ENCODE results near the gene TREX2.

The TREX2 gene

DNA sequence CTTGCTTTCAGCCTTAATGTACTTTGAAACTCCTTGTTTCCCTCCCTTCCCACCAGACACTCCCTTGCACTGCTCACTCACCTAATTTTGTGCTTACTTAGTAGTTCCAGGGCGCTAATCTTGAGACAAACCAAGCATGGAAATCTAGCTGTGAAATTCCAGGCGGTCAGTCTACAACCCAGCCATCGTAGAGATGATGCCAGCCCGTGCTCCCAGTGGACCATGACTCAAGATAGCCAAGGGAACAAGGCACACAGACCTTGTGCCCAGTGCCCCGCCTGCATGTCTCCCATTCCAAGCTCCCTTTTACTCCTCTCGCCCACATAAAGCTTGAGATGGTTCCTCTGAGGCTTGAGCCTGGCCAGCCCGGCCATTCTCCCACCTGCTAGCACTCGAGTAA lies 11.1 kb downstream of the TREX2 start:
- no peak for DNase-seq (ENCODE audit: low read depth)

DNA sequence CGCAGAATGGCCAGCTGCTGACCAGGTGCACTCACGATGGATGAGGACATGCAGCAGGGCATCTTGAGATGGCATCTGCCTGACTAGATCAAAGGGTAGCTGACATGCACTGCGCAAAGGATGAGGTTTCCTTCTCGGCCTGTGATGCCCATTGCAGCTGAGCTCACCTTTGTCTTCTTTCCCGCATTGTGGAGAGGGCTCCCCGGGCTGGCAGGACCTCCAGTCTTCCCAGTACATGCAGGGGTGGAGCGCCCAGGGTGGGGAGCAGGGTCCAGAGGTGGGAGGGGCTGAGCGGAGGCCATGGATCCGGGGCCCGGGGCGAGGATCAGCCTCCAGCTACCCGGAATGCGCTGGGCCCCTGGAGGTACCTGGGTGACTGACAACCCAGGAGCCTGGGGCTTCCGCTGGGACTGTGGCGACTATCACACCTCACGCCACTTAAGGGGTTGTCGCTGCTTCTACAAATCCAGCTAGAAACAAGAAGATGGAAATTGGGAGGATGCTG lies 12.0 kb downstream of the TREX2 start:
- no peak for DNase-seq (ENCODE audit: low read depth)

DNA sequence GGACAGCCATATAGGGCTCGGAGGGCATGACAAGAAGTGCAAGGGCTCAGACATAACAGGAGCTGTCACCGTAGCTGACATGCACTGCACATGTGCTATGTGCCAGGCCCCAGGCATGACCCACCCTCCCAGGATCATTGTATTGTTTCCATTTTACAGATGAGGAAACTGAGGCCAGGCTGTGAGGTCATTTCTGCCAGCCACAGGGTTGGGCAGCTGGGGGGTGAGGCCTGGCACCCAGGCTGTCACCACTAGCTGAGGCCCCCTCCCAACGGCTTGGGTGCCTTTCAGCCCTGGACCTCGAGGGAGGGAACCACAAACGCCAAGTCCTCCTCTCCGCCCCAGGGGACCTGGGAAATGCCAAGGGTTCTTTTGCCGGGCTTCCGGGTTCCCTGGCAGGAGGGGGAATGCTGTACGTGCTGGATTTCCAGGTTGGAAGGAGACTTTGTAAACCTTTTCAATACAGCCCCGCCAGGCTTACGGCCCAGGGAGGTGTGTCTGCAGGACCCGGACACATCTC lies 12.6 kb downstream of the TREX2 start:
- DNase-seq (ENCODE audit: low read depth) = no peak

DNA sequence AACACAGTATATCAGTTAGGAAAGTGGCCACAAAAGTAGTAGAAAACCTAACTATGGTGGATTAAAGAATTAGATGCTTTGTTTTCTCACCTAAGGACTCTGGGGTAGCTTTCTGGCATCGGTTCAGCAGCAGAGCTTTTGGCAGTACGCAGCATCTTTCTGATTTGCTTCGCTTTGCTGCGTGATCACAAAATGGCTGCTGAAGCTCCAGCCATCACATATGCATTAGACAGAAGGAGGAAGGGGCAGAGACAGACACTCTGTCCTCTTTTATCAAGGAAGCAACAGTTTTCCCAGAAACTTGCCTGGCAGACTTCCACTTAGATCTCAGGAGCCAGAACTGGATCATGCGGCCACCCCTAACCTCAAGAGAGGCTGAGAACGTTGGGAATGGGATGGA lies 15.1 kb downstream of the TREX2 start:
- no peak for DNase-seq (ENCODE audit: low read depth)

DNA sequence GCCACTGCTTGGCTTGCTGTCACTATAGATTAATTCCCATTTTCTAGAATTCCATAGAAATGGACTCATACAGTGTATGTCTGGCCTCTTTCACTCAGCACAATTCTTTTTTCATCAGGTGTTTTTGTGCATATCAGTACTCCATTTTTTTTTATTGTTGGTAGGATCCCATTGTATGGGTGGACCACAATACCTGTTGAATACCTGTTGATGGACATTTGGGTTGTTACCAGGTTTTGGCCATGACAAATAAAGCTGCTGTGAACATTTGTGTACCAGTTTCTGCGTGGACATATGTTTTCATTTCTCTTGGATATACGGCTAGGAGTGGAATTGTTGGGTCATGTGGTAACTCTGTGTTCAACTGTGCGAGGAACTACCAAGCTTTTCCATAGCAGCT lies 19.7 kb downstream of the TREX2 start:
- no peak for DNase-seq (ENCODE audit: low read depth)

DNA sequence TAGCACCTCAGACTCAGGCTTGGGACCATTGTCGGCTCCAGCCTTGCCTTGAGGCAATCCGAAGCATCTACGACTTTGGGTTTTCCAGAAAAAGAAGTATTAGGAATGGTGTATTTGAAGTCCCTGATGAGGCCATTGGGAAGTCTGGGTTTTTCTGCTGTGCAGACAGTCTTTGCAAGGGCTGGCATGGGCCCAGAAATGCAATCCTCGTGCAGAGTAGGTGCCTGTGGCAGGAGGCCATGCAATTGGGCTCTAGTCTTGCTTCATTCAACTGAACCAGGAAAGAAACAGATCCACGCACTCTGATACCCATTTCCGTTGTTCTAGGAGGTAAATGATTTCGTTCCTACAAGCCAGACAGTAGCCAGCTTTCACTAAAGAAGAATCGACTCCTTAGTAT lies 22.2 kb downstream of the TREX2 start:
- no peak for DNase-seq (ENCODE audit: low read depth)

DNA sequence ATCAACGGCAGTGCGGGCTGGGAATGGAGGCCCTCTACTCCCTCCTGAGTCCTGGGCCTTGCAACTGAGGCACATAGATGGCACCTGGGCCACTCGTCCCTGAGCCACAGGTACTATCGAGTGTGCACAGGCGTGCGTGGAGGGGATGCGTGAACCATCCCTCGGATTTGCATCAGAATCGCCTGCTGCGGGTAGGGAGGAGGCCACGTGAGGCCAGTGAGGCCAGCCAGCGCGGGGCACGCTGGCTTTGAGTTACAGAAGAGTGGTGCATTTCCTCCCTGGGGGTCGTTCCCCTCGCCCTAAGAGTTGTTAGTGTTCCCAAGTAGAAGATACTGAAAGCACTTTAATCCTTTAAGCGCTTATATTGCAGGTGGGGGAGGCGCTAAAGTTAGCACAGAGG lies 24.0 kb downstream of the TREX2 start:
- no peak for DNase-seq (ENCODE audit: low read depth)

DNA sequence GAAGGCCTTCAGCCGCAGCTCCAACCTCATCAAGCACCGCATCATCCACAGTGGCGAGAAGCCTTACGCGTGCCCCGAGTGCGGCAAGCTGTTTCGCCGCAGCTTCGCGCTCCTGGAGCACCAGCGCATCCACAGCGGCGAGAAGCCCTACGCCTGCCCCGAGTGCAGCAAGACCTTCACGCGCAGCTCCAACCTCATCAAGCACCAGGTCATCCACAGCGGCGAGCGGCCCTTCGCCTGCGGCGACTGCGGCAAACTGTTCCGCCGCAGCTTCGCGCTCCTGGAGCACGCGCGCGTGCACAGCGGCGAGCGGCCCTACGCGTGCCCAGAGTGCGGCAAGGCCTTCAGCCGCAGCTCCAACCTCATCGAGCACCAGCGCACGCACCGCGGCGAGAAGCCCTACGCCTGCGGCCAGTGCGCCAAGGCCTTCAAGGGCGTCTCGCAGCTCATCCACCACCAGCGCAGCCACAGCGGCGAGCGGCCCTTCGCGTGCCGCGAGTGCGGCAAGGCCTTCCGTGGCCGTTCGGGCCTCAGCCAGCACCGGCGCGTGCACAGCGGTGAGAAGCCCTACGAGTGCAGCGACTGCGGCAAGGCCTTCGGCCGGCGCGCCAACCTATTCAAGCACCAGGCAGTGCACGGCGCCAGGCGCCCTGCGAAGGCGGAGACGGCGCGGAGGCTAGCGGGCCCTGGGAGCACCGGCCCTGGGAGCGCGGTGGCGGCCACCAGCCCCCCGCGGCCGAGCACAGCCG lies 24.8 kb downstream of the TREX2 start:
- DNase-seq (ENCODE audit: low read depth) = no peak

DNA sequence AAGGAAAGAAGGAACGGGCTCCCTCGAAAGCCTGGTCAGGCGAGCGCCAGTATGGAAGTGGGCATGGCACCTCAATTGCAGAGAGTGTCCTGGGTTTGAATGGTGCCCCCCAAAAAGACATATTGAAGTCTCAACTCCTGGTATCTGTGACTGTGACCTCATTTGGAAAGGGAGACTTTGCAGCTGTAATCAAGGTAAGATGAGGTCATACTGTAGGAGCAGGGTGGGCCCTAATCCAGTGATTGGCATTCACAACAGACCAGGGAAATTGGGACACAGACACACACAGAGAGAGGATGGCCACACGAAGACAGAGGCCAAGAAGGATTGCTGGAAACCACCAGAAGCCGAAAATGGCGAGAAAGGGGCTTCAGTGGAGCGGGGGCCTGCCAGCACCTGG lies 28.2 kb downstream of the TREX2 start:
- no peak for DNase-seq (ENCODE audit: low read depth)

DNA sequence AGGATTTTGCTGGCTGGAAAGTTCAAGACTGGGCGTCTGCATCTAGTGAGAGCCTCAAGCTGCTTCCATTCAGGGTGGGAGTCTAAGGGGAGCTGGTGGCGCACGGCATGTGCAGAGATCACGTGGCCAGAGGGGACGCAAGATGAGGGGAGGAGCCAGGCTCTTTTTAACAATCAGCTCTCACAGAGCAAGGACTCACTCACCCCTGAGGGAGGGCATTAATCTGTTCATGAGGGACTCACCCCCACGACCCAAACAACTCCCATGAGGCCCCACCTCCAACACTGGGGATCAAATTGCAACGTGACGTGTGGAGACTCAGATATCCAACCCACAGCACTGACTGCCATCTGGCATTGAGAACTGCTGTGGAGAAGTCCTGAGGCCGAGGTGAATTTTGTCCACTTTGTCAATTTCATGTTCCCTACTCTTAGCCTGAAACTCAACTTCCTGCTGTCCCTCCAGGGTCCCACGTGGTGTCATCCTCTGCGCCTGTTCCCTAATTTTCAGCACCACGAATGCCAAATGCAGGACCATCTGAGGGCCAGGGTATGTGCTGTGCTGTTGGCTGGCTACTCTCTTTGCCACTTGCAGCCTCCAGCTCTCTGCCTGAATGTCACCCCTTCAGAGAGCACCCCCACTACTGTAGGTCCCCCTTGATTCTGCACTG lies 28.9 kb downstream of the TREX2 start:
- no peak for DNase-seq (ENCODE audit: low read depth)

DNA sequence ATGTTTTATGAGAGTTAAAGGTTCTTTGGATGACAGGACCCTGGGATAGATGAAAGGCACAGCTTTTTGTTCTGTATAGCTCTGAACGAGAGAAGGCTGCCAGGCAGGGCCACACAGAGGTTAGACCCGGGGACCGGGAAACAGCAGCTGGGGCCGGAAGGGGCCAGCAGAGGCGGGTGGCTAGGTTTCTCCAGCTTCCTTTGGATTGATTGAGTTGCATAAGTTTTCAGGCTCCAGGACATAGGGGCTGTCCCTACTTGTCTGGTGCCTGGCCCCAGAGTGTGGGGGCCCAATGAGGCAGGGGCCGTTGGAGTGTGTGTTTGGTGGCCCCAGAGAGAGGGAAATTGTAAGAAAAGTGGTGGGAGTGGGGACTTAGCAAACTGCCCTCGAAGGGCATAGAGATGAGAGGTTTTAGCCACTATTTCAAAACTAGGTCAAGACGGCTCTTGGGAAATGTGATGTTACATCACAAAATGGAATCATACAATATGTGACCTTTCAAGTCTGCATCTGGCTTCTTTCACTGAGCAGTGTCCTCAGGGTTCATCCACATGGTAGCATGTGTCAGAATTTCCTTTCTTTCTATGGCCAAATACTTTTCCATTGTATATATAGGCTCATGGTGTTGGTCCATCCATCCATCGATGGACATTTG lies 30.9 kb downstream of the TREX2 start:
- DNase-seq (ENCODE audit: low read depth) = no peak

DNA sequence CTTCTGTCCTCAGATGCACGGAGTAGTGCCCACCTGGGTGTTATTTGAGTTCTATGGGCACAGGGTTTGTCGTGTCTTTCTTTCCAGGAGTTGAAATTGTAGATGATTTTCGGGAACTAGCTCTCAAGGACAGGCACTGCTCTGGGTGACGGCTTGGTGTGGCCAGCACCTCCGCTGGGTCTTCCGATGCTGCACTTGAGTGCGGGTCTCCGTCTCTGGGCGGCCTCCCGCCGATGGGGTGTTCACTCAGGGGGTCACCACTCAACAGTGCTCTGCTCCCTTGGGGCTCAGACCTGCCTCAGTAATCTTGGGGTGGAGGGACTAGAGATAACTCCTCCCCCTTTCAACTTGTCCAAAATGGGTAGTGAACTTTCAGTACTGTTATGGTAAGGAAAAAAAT lies 32.1 kb downstream of the TREX2 start:
- DNase-seq (ENCODE audit: low read depth) = no peak

DNA sequence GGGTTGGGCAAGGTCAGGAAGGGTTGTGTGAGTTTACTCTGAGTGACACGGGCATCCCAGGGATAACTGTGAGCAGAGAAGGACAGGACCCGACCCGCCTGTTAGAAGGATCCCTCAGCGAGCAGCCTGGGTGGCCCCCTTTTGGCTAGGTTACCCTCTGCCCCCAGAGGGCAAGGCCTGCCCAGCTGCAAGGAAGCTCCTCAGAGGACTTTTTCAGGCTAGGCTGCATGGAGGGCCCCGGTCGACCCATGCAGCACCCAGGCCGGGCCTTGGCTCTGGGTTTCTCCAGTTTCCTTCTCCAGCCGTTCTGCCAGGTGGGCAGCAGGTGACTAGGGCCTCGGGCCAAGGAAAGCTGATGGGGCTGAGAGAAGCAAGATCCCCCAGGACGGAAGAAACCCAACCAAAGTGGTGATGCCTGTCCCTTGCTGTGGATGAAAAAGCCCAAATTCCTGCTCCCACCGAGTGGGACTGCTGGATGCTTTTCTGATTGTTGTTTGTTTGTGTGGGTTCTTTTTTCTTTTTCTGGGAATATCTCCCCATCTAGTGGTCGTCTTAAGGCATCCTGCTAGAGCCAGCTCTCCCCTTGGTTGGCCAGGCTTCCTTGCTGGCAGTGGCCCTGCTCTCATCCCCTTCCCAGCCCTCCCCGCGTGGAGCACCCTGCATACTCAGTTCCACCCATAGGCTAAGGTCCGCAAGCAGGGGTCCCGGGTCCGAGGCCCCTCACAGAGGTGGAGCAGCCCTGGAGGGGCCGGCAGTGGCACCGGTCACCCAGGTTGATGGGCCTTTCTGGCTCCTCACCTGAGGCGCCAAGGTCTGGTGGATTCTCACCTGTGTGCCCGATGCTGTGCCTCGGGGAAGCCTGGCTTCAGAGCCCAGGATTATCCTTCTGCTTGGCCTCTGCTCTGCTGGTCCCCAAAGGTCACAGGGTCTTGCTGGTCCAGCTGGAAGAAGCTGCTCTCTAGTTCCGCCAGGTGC lies 32.8 kb downstream of the TREX2 start:
- DNase-seq (ENCODE audit: low read depth) = no peak

DNA sequence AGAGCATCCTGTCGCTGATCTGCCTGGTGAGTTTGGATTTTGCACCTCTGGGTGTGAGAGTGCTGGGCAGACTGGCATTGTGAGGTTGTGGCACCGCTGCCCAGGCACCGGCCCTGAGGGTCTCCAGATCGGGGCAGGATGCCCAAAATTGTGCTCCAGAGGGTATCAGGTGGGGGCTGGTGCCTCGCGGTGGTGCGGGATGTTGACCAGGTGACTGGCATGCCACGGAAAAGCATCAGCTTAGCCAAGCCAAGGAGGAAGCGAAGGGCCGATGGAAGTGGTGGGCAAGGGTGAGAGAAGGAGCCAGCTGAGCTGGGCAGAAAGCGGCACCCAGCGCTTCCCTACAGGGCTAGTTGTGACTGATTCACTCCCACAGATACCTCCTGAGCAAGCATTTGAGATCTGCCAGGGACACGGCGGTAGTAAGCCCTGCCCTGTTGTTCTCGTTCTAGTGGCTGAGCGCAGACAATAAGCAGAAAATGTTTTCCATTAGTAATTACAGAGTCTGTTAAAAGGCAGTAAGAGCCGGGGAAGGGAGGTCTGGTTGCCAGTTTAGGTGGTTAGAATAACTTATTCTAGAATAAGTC lies 33.8 kb downstream of the TREX2 start:
- no peak for DNase-seq (ENCODE audit: low read depth)

DNA sequence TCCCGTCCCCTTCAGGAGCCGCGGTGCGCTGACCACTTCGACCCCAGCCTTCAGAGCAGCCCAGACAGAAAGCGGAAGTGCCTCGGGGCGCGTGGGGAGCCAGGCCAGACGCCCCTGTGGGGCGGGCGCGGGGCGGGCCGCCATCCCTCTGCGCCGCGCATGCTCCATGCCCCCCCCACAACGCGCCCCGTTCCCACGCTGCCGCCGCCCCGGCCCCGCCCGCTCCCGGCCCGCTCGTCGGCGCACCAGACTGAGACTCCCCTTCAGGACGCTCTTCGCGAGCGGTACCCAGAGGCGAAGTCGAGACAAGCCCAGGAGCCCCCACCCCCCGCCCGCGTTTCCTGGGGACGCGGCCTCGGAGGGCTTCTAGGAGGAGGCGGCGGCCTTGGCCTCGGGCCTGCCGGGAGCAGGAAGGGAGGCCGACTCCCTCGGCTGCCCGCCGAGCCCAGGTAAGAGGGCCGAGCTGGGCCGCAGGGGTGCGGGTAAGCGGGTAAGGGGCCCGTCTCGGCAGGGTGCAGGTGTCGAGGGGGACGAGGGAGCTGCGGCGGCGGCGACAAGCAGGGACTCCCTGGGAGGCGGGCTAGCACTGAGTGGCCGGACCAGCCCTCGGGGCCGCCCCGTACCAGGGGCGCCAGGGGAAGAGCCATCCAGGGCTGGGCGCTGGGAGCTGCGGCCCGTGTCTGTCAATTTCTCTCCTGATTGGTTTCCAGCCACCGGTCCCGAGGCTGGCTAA lies 34.4 kb downstream of the TREX2 start, which contains the start of gene ZFP92:
Gene ZFP92 (plus strand): TSS at position 218 of the 733 bp plus-strand sequence. CDS start 6,851 bp downstream, outside the sequence.
- DNase-seq (ENCODE audit: low read depth) = no peak

DNA sequence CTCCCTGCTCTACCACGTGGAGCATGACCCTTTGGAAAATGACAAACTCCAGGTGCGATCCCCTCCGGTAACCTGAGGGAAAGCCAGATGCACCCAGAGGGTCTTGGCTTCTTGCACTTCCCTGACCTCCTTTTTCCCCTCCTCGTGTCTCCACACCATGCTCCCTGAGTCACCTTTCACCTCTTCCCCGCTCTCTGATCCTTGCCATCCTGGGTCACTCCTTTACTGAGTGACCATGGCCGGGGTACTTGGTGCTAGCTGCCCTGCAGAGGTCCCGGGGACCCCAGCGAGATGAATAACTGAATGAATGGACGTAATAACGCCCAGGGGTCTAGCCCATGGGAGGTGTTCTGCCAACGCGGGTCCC lies 35.0 kb downstream of the TREX2 start:
- DNase-seq (ENCODE audit: low read depth) = no peak

DNA sequence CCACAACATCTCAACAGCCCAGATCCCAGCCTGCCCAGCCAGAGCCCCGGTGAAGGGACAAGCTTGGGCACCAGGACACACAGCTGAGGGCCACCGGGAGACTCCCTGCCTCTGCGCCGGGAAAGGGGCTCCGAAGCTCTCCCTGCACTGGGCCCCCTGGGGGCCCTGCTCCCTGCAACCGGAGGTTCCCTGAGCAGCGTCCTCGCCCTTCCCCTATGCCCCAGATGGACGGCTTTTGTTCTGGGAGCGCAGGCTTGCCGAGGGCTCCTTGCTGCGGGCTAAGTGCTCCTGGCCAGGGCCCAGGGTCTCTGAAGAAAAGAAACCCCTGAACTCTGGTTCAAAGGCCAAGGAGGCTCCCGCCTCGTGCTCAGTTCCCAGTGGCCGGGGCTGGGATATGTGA lies 35.5 kb downstream of the TREX2 start:
- DNase-seq (ENCODE audit: low read depth) = no peak

DNA sequence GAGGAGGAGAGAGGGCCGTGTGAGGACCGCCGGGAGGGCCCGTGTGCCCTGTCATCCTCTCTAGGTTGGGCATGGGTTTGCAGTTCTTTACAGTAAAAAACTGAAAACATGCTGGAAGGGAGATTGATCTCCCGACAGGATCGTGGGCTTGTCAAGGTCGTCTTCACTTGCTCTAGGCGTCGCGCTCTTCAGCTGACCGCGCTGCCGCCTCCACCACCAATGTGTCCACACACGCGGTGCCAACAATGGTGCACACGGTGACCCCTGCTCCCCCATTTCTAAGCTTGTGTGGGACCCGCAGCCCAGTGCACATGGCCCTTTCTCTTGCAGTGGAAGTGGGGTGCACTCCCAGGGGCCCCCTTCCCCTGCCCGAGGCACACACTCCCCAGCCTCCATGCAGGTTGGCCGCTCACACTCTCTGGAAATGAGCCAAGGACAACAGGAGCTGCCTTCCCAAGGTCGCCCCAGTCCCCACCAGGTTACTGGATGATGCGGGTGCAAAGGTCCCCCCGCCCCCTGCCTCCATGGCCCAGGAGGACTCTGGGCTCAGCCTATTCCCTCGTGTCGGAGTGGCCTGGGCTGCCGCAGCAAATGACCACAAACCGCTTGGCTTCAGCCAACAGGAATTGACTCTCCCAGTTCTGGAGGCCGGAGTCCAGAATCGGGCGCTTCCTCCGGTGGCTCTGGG lies 36.3 kb downstream of the TREX2 start:
- DNase-seq (ENCODE audit: low read depth) = no peak

DNA sequence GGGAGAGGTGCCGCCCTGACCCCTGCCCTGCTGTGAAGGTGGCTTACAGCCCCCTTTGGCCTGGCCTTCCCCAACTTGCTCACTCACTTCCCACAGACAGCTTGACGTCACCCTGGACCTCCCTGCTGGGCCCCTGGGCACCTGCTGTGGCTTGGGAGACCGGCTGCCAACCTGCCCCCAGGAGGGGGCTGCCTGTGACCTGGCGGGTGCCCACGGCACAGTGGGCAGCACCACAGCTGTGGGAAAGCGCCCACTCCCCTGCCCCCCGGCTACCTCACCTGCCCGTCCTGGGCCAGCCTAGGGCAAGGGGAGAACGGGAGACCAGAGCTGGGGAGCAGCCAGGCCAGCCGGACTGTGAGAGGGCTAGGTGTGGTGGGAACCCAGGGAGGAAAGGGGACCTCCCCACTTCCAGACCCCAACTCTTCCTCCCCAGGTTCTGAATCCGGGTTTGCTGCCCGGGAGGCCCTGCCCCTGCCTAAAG lies 36.9 kb downstream of the TREX2 start:
- DNase-seq (ENCODE audit: low read depth) = no peak

DNA sequence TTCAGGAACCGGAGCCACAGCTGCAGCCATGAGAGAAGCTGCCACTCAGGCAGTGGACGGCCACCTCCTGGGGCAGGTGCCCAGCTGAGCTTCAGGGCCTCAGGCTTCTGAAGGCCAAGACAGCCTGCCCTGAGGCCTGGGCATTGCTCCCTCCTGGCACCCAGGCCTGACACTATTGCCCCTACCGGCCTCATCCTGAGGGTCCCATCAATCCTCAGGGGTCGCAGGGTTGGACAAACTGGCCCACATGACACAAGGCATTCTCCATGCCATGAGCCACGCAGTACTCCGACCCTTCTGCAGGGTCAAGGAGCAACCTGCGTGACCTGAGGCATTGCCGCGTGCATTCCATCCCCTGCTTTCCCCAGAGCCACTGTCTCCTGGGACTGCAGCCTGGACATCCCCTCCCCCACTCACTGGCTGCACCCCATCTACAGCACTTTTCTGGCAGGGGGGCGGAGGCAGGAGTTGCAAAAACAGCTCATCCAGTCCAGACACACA lies 37.6 kb downstream of the TREX2 start:
- no peak for DNase-seq (ENCODE audit: low read depth)

All from CMK (cell line).